IMR-90 (cell line): Measurements from ENCODE around the gene TRPM4. TPM values are rescaled to one million over a fixed set of nuclear protein-coding genes. Genes with fewer than 3 reads are reported as not detected.

Source experiments
- ATAC-seq: fragments of 200-7000 bp; cut with Tn5 transposase; 2 replicates; pipeline ENCODE4 v1.9.1; 2020; ENCODE audit warnings: low read depth, mild to moderate bottlenecking, moderate library complexity
- BruUV-seq: library from RNA; stranded (reverse); fragments of 400-500 nt; replicated peaks from 2 replicates; lab custom pipeline; 2021; lab: Mats Ljungman, UMichigan
- CTCF ChIA-PET: fragments of 300-600 bp; formaldehyde crosslinking; extraction: SDS; loops from one replicate; lab custom pipeline; 2021; ENCODE audit warnings: antibody characterized with exemption; lab: Yijun Ruan, JAX
- POLR2A ChIA-PET: fragments of 300-600 bp; sonication (Branson Sonifier 250); formaldehyde crosslinking; loops from one replicate; lab custom pipeline; 2022; ENCODE audit warnings: antibody characterized with exemption; ENCODE audit not compliant: unreplicated experiment; lab: Charles Lee
- DNase-seq: peaks from one replicate; pipeline ENCODE4 v3.0.0; 2013
- H2AFZ ChIP-seq: replicated peaks from 2 replicates; pipeline ENCODE3; 2013; ENCODE audit warnings: low read length, mild to moderate bottlenecking; ENCODE audit not compliant: poor library complexity
- H2AK5ac ChIP-seq: 2 replicates; pipeline ENCODE4 v1.6.1; 2013; ENCODE audit warnings: low read depth, low read length, inconsistent platforms
- H2AK9ac ChIP-seq: replicated peaks from 2 replicates; pipeline ENCODE3; 2013; ENCODE audit warnings: mild to moderate bottlenecking, low read depth, low read length, moderate library complexity; ENCODE audit not compliant: poor library complexity
- H2BK120ac ChIP-seq: 2 replicates; pipeline ENCODE4 v1.6.1; 2013; ENCODE audit warnings: low read depth, low read length, inconsistent platforms
- H2BK15ac ChIP-seq: 3 replicates; pipeline ENCODE4 v1.6.1; 2013; ENCODE audit warnings: low read depth, low read length, inconsistent platforms
- H2BK20ac ChIP-seq: 2 replicates; pipeline ENCODE4 v1.6.1; 2013; ENCODE audit warnings: low read depth, mild to moderate bottlenecking, inconsistent platforms, low read length, moderate library complexity
- H2BK5ac ChIP-seq: 2 replicates; pipeline ENCODE4 v1.6.1; 2013; ENCODE audit warnings: mild to moderate bottlenecking, low read depth, low read length, inconsistent platforms; ENCODE audit not compliant: poor library complexity, severe bottlenecking
- H3K14ac ChIP-seq: replicated peaks from 2 replicates; pipeline ENCODE4 v1.6.1; 2013; ENCODE audit warnings: low read depth, low read length, inconsistent platforms
- H3K18ac ChIP-seq: 2 replicates; pipeline ENCODE4 v1.6.1; 2013; ENCODE audit warnings: low read depth, low read length, control low read depth
- H3K23ac ChIP-seq: 2 replicates; pipeline ENCODE4 v1.6.1; 2013; ENCODE audit warnings: low read depth, low read length, inconsistent platforms
- H3K27ac ChIP-seq: 2 replicates; pipeline ENCODE4 v1.5.1; 2013; ENCODE audit warnings: mild to moderate bottlenecking, control low read depth, low read length; ENCODE audit not compliant: insufficient read depth
- H3K27me3 ChIP-seq: 2 replicates; pipeline ENCODE4 v1.6.1; 2013; ENCODE audit warnings: low read length; ENCODE audit not compliant: control insufficient read depth, insufficient read depth
- H3K36me3 ChIP-seq: 2 replicates; pipeline ENCODE4 v1.6.1; 2013; ENCODE audit warnings: low read length, mixed read lengths; ENCODE audit not compliant: control insufficient read depth, insufficient read depth
- H3K4ac ChIP-seq: 2 replicates; pipeline ENCODE4 v1.6.1; 2013; ENCODE audit warnings: low read depth, low read length, inconsistent platforms
- H3K4me1 ChIP-seq: 2 replicates; pipeline ENCODE4 v1.6.1; 2013; ENCODE audit warnings: low read length, mixed read lengths; ENCODE audit not compliant: control insufficient read depth, insufficient read depth
- H3K4me2 ChIP-seq: 2 replicates; pipeline ENCODE4 v1.6.1; 2013; ENCODE audit warnings: low read depth, mild to moderate bottlenecking, control low read depth, low read length, moderate library complexity
- H3K4me3 ChIP-seq: 2 replicates; pipeline ENCODE4 v1.5.1; 2013; ENCODE audit warnings: low read depth, mild to moderate bottlenecking, control low read depth, low read length, moderate library complexity; ENCODE audit not compliant: insufficient read depth
- H3K56ac ChIP-seq: 2 replicates; pipeline ENCODE4 v1.6.1; 2013; ENCODE audit warnings: low read length, inconsistent platforms; ENCODE audit not compliant: insufficient read depth; ENCODE audit errors: extremely low read depth
- H3K79me1 ChIP-seq, 2 experiments: 2 replicates each; pipeline ENCODE4 v1.6.1; 2013; ENCODE audit warnings: low read length in 2 of 2, inconsistent platforms in 1 of 2, low read depth in 1 of 2
- H3K9ac ChIP-seq: 2 replicates; pipeline ENCODE4 v1.6.1; 2013; ENCODE audit warnings: low read depth, low read length, control low read depth
- H3K9me1 ChIP-seq: 2 replicates; pipeline ENCODE4 v1.6.1; 2013; ENCODE audit warnings: low read length, inconsistent platforms; ENCODE audit not compliant: insufficient read depth
- H3K9me3 ChIP-seq: 2 replicates; pipeline ENCODE4 v1.6.1; 2013; ENCODE audit warnings: low read length; ENCODE audit not compliant: control insufficient read depth, insufficient read depth
- H4K20me1 ChIP-seq: 2 replicates; pipeline ENCODE4 v1.6.1; 2013; ENCODE audit warnings: low read length, inconsistent platforms; ENCODE audit not compliant: insufficient read depth
- H4K5ac ChIP-seq: 2 replicates; pipeline ENCODE4 v1.6.1; 2013; ENCODE audit warnings: mild to moderate bottlenecking, low read depth, low read length, control low read depth
- H4K8ac ChIP-seq, 2 experiments: 2 replicates each; pipeline ENCODE4 v1.6.1; 2013; ENCODE audit warnings: low read depth in 2 of 2, low read length in 2 of 2, control low read depth in 1 of 2, inconsistent platforms in 1 of 2
- H4K91ac ChIP-seq: 2 replicates; pipeline ENCODE4 v1.6.1; 2013; ENCODE audit warnings: low read depth, low read length, inconsistent platforms; ENCODE audit not compliant: insufficient read depth
- FOS ChIP-seq: fragments of 150-350 bp; IDR thresholded peaks from 2 replicates; pipeline ENCODE4 v1.6.1; 2016; ENCODE audit warnings: low read depth, low read length
- MXI1 ChIP-seq: IDR thresholded peaks from 2 replicates; pipeline ENCODE4 v1.6.1; 2012; ENCODE audit warnings: low read depth, mild to moderate bottlenecking, low read length, moderate library complexity, borderline replicate concordance
- NFE2L2 ChIP-seq: fragments of 150-350 bp; IDR thresholded peaks from 2 replicates; pipeline ENCODE4 v1.6.1; 2016; ENCODE audit warnings: low read depth, mild to moderate bottlenecking, low read length
- POLR2A ChIP-seq: IDR thresholded peaks from 2 replicates; pipeline ENCODE4 v1.6.1; 2012; ENCODE audit warnings: mild to moderate bottlenecking, low read depth, low read length
- SMC3 ChIP-seq: fragments of 150-350 bp; IDR thresholded peaks from 2 replicates; pipeline ENCODE4 v1.6.1; 2016; ENCODE audit warnings: low read depth, mild to moderate bottlenecking, antibody characterized with exemption, low read length, moderate library complexity
- USF2 ChIP-seq: fragments of 150-350 bp; IDR thresholded peaks from 2 replicates; pipeline ENCODE4 v1.6.1; 2017; ENCODE audit warnings: mild to moderate bottlenecking, antibody characterized with exemption, low read length, low read depth
- WGBS, 2 experiments: methylation state at CpG; one replicate each; pipeline versions ENCODE4 v1.1.5 to v1.1.7; 2013; ENCODE audit warnings: missing lambda C conversion rate in 2 of 2; ENCODE audit not compliant: insufficient read length in 1 of 2; ENCODE audit errors: extremely low coverage in 2 of 2; 5-methylcytosine and 5-hydroxymethylcytosine counted together
- dilution Hi-C: fragments of 300-500 bp; cut with HindIII; formaldehyde crosslinking; loops from one replicate; pipeline ENCODE4 v1.14.3; 2018; ENCODE audit warnings: low sequenced_read_pairs; ENCODE audit not compliant: unreplicated experiment
- in situ Hi-C: fragments of 300-500 bp; cut with MboI; formaldehyde crosslinking; loops from 3 replicates; pipeline ENCODE4 v1.14.3; 2019; ENCODE audit warnings: low sequenced_read_pairs, inconsistent platforms, mixed read lengths
- intact Hi-C: fragments of 100-400 bp; cut with micrococcal nuclease; formaldehyde crosslinking; loops from 2 replicates; pipeline ENCODE4 v1.10.0; 2022
- polyA plus RNA-seq, 3 experiments: library from polyadenylated mRNA; depleted of rRNA; stranded (reverse); fragments of >200 nt; gene quantifications; 2 replicates each; pipeline ENCODE4 v1.2.3, GENCODE V29; 2012; ENCODE audit warnings: low replicate concordance in 1 of 3
- total RNA-seq: library from RNA; depleted of rRNA; stranded (reverse); fragments of >200 nt; gene quantifications from 2 replicates; pipeline ENCODE4 v1.2.3, GENCODE V29; 2012
- TF ChIP-seq, protein P1 (sequence below): conservative IDR thresholded peaks from 2 replicates; pipeline ENCODE4 v1.5.1; 2012; ENCODE audit warnings: mild to moderate bottlenecking, low read depth, low read length, improper control_type of control experiment

Gene TRPM4
- total and polyA plus RNA-seq, 2 of the 4 experiments (the other 2 are of a cell fraction) = 2.2 to 19.7 TPM

GRCh38 chr19:49193822-49194394 is 36.3 kb downstream of the TRPM4 start:
- Histone ChIP-seq H3K27me3 (no peaks in the 10 kb centered on the region), H3K9me1 (0 out of 2 replicates have a peak, but pooled peaks cover under 1% of the 10 kb centered on the region), H2AFZ (no peak overlapping the region), H3K79me1 (no peaks in the 10 kb centered on the region), H3K36me3 (peaks cover 24% of the 10 kb centered on the region), H3K4ac (no peak overlapping the region), H3K4me1 (no peaks in the 10 kb centered on the region), H4K8ac (no peak overlapping the region), H4K5ac (no peak overlapping the region), H3K4me2 (no peak overlapping the region), H2BK120ac (no peak overlapping the region), H3K27ac (no peak overlapping the region), H3K9ac (no peak overlapping the region), H3K18ac (no peak overlapping the region), H2AK5ac (no peak overlapping the region), H2BK15ac (no peak overlapping the region), H2BK5ac (no peak overlapping the region), H3K23ac (no peak overlapping the region), H4K91ac (no peak overlapping the region), H4K20me1 (no peaks in the 10 kb centered on the region; the same call in none of the 2 replicates), H3K9me3 (no peaks in the 10 kb centered on the region), H3K14ac (no peak overlapping the region), H2AK9ac (no peak overlapping the region), H3K56ac (no peak overlapping the region), H3K4me3 (no peak overlapping the region), H2BK20ac (no peak overlapping the region)
- no peak for ATAC-seq
- 80 to 89% methylated on average over 1 to 4 of the region's 6 CpGs for WGBS, 2 experiments
- POLR2A ChIA-PET = no interaction called here
- no TSS peak for BruUV-seq
- intact Hi-C loops = no loop called here
- CTCF ChIA-PET = no interaction called here
- TF ChIP-seq SMC3 (no peak), USF2 (no peak), NFE2L2 (no peak), FOS (no peak), MXI1 (no peak), POLR2A (no peak)
- TF ChIP-seq, protein P1, sequence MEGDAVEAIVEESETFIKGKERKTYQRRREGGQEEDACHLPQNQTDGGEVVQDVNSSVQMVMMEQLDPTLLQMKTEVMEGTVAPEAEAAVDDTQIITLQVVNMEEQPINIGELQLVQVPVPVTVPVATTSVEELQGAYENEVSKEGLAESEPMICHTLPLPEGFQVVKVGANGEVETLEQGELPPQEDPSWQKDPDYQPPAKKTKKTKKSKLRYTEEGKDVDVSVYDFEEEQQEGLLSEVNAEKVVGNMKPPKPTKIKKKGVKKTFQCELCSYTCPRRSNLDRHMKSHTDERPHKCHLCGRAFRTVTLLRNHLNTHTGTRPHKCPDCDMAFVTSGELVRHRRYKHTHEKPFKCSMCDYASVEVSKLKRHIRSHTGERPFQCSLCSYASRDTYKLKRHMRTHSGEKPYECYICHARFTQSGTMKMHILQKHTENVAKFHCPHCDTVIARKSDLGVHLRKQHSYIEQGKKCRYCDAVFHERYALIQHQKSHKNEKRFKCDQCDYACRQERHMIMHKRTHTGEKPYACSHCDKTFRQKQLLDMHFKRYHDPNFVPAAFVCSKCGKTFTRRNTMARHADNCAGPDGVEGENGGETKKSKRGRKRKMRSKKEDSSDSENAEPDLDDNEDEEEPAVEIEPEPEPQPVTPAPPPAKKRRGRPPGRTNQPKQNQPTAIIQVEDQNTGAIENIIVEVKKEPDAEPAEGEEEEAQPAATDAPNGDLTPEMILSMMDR = no peak
- DNase-seq = no peak
- in situ Hi-C loops = no loop called here
- dilution Hi-C loops = no loop called here
